Measurements from ENCODE around the gene SOX6.

The SOX6 gene

DNA sequence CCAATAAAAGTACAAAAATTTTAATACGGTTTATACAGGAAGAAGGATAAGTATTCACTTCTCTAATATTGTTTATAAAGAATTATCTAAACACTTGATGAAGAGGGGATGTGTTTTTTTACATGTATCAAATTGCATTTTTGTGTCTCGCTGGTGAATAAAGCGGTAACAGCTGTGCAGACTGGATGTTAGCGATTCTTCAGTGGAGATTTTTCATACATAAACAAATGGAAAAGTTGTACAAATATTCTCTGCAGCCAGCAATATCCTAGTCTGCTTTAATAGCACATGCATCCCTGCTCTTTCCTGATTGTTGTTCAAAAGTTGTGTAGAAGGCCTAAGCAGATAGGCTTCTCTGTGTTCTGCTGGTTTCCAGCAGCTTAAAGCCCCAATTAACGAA, 369.3 kb downstream of the SOX6 start:
- H3K4me1 ChIP-seq = no peaks in the 10 kb centered on the region
- no peak overlapping the region for H3K4me3 ChIP-seq
- H3K27ac ChIP-seq = no peak overlapping the region
- H3K9ac ChIP-seq = no peak overlapping the region
- H3K9me3 ChIP-seq = no peaks in the 10 kb centered on the region
- H3K4me2 ChIP-seq = no peak overlapping the region
- H4K20me1 ChIP-seq = no peaks in the 10 kb centered on the region
- no peaks in the 10 kb centered on the region for H3K36me3 ChIP-seq
- no peaks in the 10 kb centered on the region for H3K27me3 ChIP-seq
- no peak for TF ChIP-seq Cebpa-rat (IDR thresholded peaks at IDR 0.05)

- no peak overlapping the region for H3K4me2 ChIP-seq
- no peaks in the 10 kb centered on the region for H3K9me3 ChIP-seq
- no peak overlapping the region for H3K27ac ChIP-seq
- H3K4me3 ChIP-seq = no peak overlapping the region
- TF ChIP-seq Cebpa-rat (IDR thresholded peaks at IDR 0.05) = no peak
- H3K36me3 ChIP-seq = no peaks in the 10 kb centered on the region
- H3K9ac ChIP-seq = no peak overlapping the region
- H4K20me1 ChIP-seq = no peaks in the 10 kb centered on the region
- no peaks in the 10 kb centered on the region for H3K4me1 ChIP-seq
- H3K27me3 ChIP-seq = no peaks in the 10 kb centered on the region
These were observed 370.5 kb downstream of the SOX6 start for GRCh38 chr11:15985860-15986139.

- Histone ChIP-seq H3K4me3 (no peak overlapping the region), H3K9ac (no peak overlapping the region), H4K20me1 (no peaks in the 10 kb centered on the region), H3K27ac (no peak overlapping the region), H3K36me3 (no peaks in the 10 kb centered on the region), H3K4me1 (no peaks in the 10 kb centered on the region), H3K4me2 (no peak overlapping the region), H3K9me3 (no peaks in the 10 kb centered on the region), H3K27me3 (no peaks in the 10 kb centered on the region)
- TF ChIP-seq Cebpa-rat (IDR thresholded peaks at IDR 0.05) = no peak
These were observed 371.1 kb downstream of the SOX6 start for GRCh38 chr11:15985127-15985859.

DNA sequence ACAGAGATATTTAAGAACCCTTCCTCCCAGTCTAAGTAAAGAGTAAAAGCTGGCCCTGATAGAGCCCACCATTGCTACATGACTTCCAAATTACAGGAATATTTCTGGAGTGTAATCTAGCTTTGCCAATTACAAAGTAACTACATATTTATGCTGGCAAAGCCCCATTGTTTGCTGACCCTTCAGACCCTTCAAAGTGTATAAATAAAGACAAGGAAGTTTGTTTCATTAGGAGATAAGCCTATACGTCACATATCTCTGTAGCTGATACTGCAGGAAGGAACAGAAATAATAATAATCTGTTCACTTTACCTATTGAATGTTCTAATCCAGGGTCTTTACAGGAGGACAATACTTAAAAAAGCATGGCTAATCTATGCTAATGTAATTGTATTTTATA, 375.1 kb downstream of the SOX6 start:
- H3K4me2 ChIP-seq = no peak overlapping the region
- H3K27me3 ChIP-seq = no peaks in the 10 kb centered on the region
- no peak overlapping the region for H3K9ac ChIP-seq
- no peaks in the 10 kb centered on the region for H3K4me1 ChIP-seq
- no peaks in the 10 kb centered on the region for H3K9me3 ChIP-seq
- TF ChIP-seq Cebpa-rat (IDR thresholded peaks at IDR 0.05) = no peak
- no peaks in the 10 kb centered on the region for H4K20me1 ChIP-seq
- no peak overlapping the region for H3K4me3 ChIP-seq
- H3K36me3 ChIP-seq = no peaks in the 10 kb centered on the region
- no peak overlapping the region for H3K27ac ChIP-seq

DNA sequence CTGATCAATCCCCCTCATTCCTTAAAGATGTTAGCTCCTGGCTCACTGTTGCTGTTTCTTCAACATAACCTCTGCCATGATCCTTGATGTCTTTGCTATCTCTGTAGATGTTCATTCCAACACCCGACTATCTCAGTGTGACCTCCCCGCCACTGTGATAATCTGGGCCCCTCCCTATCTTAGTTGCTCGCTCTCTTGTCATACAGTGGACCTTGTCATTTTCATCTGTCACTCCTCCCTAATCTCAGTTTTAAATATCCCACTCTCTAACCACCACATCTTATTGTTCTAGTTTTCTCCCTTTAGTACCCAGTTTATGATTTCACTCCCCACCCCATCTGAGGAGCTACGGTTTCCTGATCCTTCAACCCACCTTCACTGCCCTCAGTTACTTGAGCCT, 379.2 kb downstream of the SOX6 start:
- no peak overlapping the region for H3K4me3 ChIP-seq
- no peaks in the 10 kb centered on the region for H3K36me3 ChIP-seq
- H3K9ac ChIP-seq = no peak overlapping the region
- no peak for TF ChIP-seq Cebpa-rat (IDR thresholded peaks at IDR 0.05)
- H3K9me3 ChIP-seq = no peaks in the 10 kb centered on the region
- no peaks in the 10 kb centered on the region for H3K4me1 ChIP-seq
- H3K4me2 ChIP-seq = no peak overlapping the region
- H3K27ac ChIP-seq = no peak overlapping the region
- H4K20me1 ChIP-seq = no peaks in the 10 kb centered on the region
- H3K27me3 ChIP-seq = no peaks in the 10 kb centered on the region

GRCh38 chr11:15976433-15977045, 379.8 kb downstream of the SOX6 start:
- TF ChIP-seq Cebpa-rat (IDR thresholded peaks at IDR 0.05) = no peak
- no peaks in the 10 kb centered on the region for H3K9me3 ChIP-seq
- no peak overlapping the region for H3K9ac ChIP-seq
- H4K20me1 ChIP-seq = no peaks in the 10 kb centered on the region
- no peak overlapping the region for H3K4me3 ChIP-seq
- no peaks in the 10 kb centered on the region for H3K36me3 ChIP-seq
- H3K27me3 ChIP-seq = no peaks in the 10 kb centered on the region
- H3K27ac ChIP-seq = no peak overlapping the region
- no peaks in the 10 kb centered on the region for H3K4me1 ChIP-seq
- H3K4me2 ChIP-seq = no peak overlapping the region

DNA sequence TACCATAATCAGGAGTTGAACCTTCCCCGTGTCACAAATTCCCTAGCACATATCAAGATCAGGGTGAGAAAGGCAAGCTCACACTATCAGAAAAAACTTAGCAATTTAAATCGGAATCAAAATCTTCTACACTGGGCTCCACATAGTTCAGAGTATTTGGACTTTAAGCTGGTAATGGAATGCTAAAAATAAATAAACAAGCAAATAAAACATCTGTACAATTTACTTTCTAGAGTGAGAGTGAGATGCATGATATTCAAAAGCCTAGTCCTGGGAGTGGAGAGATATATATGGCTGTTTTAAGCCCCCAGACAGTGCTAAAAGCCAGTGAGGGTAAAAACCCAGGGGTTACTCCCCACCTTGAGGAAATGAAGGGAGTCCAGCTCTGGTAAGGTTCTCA, 380.6 kb downstream of the SOX6 start:
- TF ChIP-seq Cebpa-rat (IDR thresholded peaks at IDR 0.05) = no peak
- no peak overlapping the region for H3K4me3 ChIP-seq
- no peaks in the 10 kb centered on the region for H3K27me3 ChIP-seq
- H3K4me2 ChIP-seq = no peak overlapping the region
- no peaks in the 10 kb centered on the region for H3K4me1 ChIP-seq
- H3K36me3 ChIP-seq = no peaks in the 10 kb centered on the region
- H3K9me3 ChIP-seq = no peaks in the 10 kb centered on the region
- no peaks in the 10 kb centered on the region for H4K20me1 ChIP-seq
- no peak overlapping the region for H3K27ac ChIP-seq
- H3K9ac ChIP-seq = no peak overlapping the region

DNA sequence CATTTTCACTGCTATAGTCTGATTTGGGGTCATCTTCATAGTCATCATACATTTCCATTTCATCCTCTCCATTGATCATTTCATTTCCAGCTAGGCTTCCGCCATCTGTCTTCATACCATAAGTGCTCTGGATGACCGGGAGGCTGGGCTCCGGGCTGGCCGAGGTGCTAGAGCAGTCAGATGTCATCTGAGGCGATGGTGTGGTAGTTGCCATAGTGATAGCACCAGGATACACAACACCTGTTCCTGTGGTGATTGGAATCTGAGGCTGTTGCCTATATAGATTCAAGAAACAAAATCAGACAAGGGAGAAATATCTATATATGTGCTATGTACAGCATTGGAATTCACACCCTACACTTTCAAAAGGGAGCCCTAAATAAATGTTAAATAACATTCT, 383.5 kb downstream of the SOX6 start:
- no peaks in the 10 kb centered on the region for H3K27me3 ChIP-seq
- TF ChIP-seq Cebpa-rat (IDR thresholded peaks at IDR 0.05) = no peak
- no peaks in the 10 kb centered on the region for H3K36me3 ChIP-seq
- no peaks in the 10 kb centered on the region for H3K9me3 ChIP-seq
- no peaks in the 10 kb centered on the region for H3K4me1 ChIP-seq
- no peak overlapping the region for H3K27ac ChIP-seq
- H3K4me2 ChIP-seq = no peak overlapping the region
- H3K4me3 ChIP-seq = no peak overlapping the region
- H4K20me1 ChIP-seq = no peaks in the 10 kb centered on the region
- H3K9ac ChIP-seq = no peak overlapping the region

DNA sequence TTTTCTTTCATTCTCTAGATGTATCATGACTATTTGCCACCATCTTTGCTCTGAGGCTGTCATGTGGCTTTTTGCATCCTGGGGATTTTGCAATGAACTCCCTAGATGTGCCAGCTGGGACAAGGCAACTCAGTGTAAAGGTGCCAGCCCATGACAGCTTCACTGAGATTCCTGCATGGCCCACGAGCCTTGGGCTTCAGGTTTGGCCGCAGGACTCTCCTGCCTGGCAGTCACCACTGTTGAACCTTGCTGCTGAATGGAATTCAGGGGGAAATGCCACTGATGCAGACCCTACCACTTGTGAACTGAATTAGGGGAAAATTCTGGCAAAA, 385.2 kb downstream of the SOX6 start:
- Histone ChIP-seq H4K20me1 (no peaks in the 10 kb centered on the region), H3K27ac (no peak overlapping the region), H3K4me2 (no peak overlapping the region)

DNA sequence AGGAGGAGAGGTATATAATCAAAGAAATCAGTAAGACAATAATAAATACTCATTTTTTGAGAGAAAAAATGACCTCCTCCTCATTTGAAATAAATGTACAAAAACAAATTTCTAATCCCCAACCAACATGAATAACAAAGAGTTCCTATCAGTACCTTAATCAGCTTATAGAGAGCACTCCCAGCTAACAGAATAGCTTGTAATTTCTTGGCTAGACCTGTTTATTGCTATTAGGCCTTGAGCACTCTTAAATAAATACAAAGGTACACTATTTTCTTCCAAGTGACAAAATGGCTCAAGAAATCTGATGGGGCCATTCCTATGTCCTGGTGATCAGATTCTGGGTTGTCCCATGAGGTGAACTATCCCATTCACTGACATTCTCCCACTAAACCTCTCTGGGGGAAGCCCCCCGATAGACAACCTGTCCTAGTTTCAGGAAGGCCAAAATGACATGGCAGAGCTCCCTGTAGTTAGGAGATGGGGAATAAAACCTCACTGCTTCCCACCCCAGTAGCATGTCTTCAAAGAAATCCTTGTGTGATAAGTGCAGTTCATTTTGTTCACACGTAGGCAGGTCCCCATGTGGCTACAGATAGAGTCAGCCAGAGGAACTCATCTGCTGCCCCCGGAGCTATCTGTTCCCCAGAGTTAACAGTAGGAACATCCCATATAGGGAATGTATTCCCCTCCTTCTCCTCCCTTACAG, 385.7 kb downstream of the SOX6 start:
- Histone ChIP-seq H4K20me1 (no peaks in the 10 kb centered on the region), H3K4me3 (no peak overlapping the region), H3K4me1 (no peaks in the 10 kb centered on the region), H3K4me2 (no peak overlapping the region), H3K27me3 (no peaks in the 10 kb centered on the region), H3K36me3 (no peaks in the 10 kb centered on the region), H3K9me3 (no peaks in the 10 kb centered on the region), H3K9ac (no peak overlapping the region), H3K27ac (no peak overlapping the region)
- no peak for TF ChIP-seq Cebpa-rat (IDR thresholded peaks at IDR 0.05)

More for the DNA sequence above, 385.2 kb downstream of the SOX6 start:
- Histone ChIP-seq H3K4me3 (no peak overlapping the region), H3K27me3 (no peaks in the 10 kb centered on the region), H3K4me1 (no peaks in the 10 kb centered on the region), H3K36me3 (no peaks in the 10 kb centered on the region), H3K9me3 (no peaks in the 10 kb centered on the region), H3K9ac (no peak overlapping the region)
- TF ChIP-seq Cebpa-rat (IDR thresholded peaks at IDR 0.05) = no peak

Measured in BLaER1 (cell line).